ENCODE results near the gene ZCCHC14. TPM values are rescaled to one million over a fixed set of nuclear protein-coding genes. Genes with fewer than 3 reads are reported as not detected.

The ZCCHC14 gene
- total RNA-seq, 1 experiment from 2014 or later: 27.7 TPM

DNA sequence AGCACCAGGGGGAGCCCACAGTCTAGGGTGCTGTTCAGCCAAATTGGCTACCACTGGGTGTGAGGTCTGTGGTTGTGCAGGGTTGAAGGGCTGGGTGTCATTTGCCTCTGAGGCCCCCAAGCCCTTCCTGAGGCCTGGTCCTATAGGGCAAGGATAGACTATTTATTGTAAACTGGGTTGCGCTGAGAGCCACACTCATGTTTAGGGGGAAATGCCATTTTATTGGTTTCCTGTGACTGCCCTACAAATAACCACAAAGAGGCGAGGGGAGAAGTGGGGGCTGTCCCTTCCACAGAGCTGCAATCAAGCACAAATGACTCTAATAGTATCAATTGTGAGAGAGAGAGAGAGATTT, 3.6 kb upstream of the ZCCHC14 start:
- H3K4ac ChIP-seq (ENCODE audit: low read depth, low read length): no peak overlapping the region
- no peak overlapping the region for H2AFZ ChIP-seq (ENCODE audit: low read length)
- H3K79me1 ChIP-seq (ENCODE audit: insufficient read depth, low read depth, low read length, poor library complexity, severe bottlenecking): no peaks in the 10 kb centered on the region
- no peak overlapping the region for H3K4me3 Mint-ChIP-seq
- H3K14ac ChIP-seq (ENCODE audit: insufficient read depth, low read length): no peak overlapping the region; the same call in 1 of the 2 replicates
- no peaks in the 10 kb centered on the region; the same call in 1 of the 2 replicates for H3K79me2 ChIP-seq (ENCODE audit: insufficient read depth, low read length)
- H3K4me1 ChIP-seq (ENCODE audit: insufficient read depth, low read length): no peaks in the 10 kb centered on the region
- H2BK20ac ChIP-seq (ENCODE audit: low read depth, low read length, poor library complexity, severe bottlenecking): no peak overlapping the region
- DNase-seq: no peak
- H3K27ac Mint-ChIP-seq: peak overlapping the region in 2 of 3 experiments; percentile 18 to 56; a peak in 2 of 7 replicates
- no peak overlapping the region for H2AK5ac ChIP-seq (ENCODE audit: insufficient read length, low read length)
- H3K4me1 Mint-ChIP-seq: peaks cover 3 to 15% of the 10 kb centered on the region in 2 experiments
- H2BK15ac ChIP-seq (ENCODE audit: low read depth, low read length): no peak overlapping the region
- peaks cover 0 to under 1% (median 0%) of the 10 kb centered on the region in 3 experiments; a peak in 1 of 7 replicates for H3K36me3 Mint-ChIP-seq (ENCODE audit: insufficient read depth in 1 of 3, low read depth in 3 of 3)
- H2BK120ac ChIP-seq (ENCODE audit: low read depth, low read length, poor library complexity, severe bottlenecking): no peak overlapping the region
- no peaks in the 10 kb centered on the region for H3K27me3 Mint-ChIP-seq (ENCODE audit: low read depth)
- no peak overlapping the region for H4K5ac ChIP-seq (ENCODE audit: insufficient read length, low read depth, low read length)
- no peak overlapping the region for H3K18ac ChIP-seq (ENCODE audit: insufficient read length, low read depth, low read length)
- WGBS (ENCODE audit: extremely low coverage, insufficient read length, low lambda C conversion rate): no CpG with 5 or more reads among the region's 2 CpGs
- H4K91ac ChIP-seq (ENCODE audit: insufficient read length, low read depth, low read length): no peak overlapping the region
- H3T11ph ChIP-seq (ENCODE audit: low read length): no peak overlapping the region
- no peak overlapping the region for H3K27ac ChIP-seq (ENCODE audit: insufficient read length, low read depth, low read length)
- H3K9ac ChIP-seq (ENCODE audit: extremely low read depth, insufficient read length, low read length): no peak overlapping the region
- H2BK12ac ChIP-seq (ENCODE audit: insufficient read length, low read depth, low read length): no peak overlapping the region
- no peak overlapping the region for H4K8ac ChIP-seq (replicated peaks; ENCODE audit: insufficient read length, low read depth, low read length)
- H3K23ac ChIP-seq (ENCODE audit: insufficient read length, low read depth, low read length): no peak overlapping the region
- no peaks in the 10 kb centered on the region for H3K9me3 Mint-ChIP-seq
- H4K20me1 ChIP-seq (ENCODE audit: control insufficient read depth, insufficient read depth, insufficient read length): no peaks in the 10 kb centered on the region
- H3K27me3 ChIP-seq (ENCODE audit: insufficient read depth, low read length): no peaks in the 10 kb centered on the region
- peaks cover under 1% of the 10 kb centered on the region for H3K23me2 ChIP-seq (ENCODE audit: insufficient read length, low read depth, low read length, poor library complexity, severe bottlenecking)
- TF ChIP-seq, protein P1, sequence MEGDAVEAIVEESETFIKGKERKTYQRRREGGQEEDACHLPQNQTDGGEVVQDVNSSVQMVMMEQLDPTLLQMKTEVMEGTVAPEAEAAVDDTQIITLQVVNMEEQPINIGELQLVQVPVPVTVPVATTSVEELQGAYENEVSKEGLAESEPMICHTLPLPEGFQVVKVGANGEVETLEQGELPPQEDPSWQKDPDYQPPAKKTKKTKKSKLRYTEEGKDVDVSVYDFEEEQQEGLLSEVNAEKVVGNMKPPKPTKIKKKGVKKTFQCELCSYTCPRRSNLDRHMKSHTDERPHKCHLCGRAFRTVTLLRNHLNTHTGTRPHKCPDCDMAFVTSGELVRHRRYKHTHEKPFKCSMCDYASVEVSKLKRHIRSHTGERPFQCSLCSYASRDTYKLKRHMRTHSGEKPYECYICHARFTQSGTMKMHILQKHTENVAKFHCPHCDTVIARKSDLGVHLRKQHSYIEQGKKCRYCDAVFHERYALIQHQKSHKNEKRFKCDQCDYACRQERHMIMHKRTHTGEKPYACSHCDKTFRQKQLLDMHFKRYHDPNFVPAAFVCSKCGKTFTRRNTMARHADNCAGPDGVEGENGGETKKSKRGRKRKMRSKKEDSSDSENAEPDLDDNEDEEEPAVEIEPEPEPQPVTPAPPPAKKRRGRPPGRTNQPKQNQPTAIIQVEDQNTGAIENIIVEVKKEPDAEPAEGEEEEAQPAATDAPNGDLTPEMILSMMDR (conservative IDR thresholded peaks at IDR 0.05): no peak
- H3K4me2 ChIP-seq (ENCODE audit: insufficient read depth, insufficient read length, low read length): no peak overlapping the region
- H2BK5ac ChIP-seq (ENCODE audit: insufficient read length, low read length): no peak overlapping the region
- no peaks in the 10 kb centered on the region for H3K9me3 ChIP-seq (ENCODE audit: control insufficient read depth, low read depth, low read length)
- no peak overlapping the region for H3K56ac ChIP-seq (ENCODE audit: insufficient read length, low read depth, low read length)
